ENCODE data around the gene METTL9. TPM values are rescaled to one million over a fixed set of nuclear protein-coding genes. Genes with fewer than 3 reads are reported as not detected.
A peak's percentile ranks its signal among the peaks of the same experiment; 100 is the strongest.

METTL9 gene
- total and polyA plus RNA-seq, 2 of the 13 experiments (the other 11 are each of a cell fraction or from before 2014, with no cell fraction given) = 123 to 204 TPM

- TF ChIP-seq FOXO4 (CRISPR knock-in tag; conservative IDR thresholded peaks at IDR 0.05) (0 out of 2 replicates have a peak, but pooled peaks have one; percentile 85), ZNF317 (CRISPR knock-in tag; IDR thresholded peaks at IDR 0.05) (no peak), SMAD9 (CRISPR knock-in tag; IDR thresholded peaks at IDR 0.05) (no peak), ZNF768 (CRISPR knock-in tag; IDR thresholded peaks at IDR 0.05) (no peak), NFE2L1 (CRISPR knock-in tag; IDR thresholded peaks at IDR 0.05; ENCODE audit: borderline replicate concordance) (no peak), NFYB (CRISPR knock-in tag; IDR thresholded peaks at IDR 0.05) (no peak), ZNF841 (CRISPR knock-in tag; IDR thresholded peaks at IDR 0.05; ENCODE audit: borderline replicate concordance) (no peak), MXD1 (CRISPR knock-in tag; IDR thresholded peaks at IDR 0.05) (no peak), ZNF546 (CRISPR knock-in tag; conservative IDR thresholded peaks at IDR 0.05) (no peak), SRF (IDR thresholded peaks at IDR 0.05; ENCODE audit: low read depth, low read length) (no peak)
Measured at GRCh38 chr16:21598206-21598605, 1.2 kb upstream of the METTL9 start (continued).

- Histone ChIP-seq H3K27me3 (ENCODE audit: control insufficient read depth in 1 of 2, insufficient read depth in 2 of 2, low read length in 2 of 2) (peaks cover 0 to 3% of the 10 kb centered on the region in 2 experiments; a peak in 1 of 5 replicates), H4K20me1 (ENCODE audit: insufficient read depth, low read length) (peaks cover 12% of the 10 kb centered on the region; the same call in 1 of the 2 replicates), H3K79me2 (ENCODE audit: insufficient read depth, low read length) (peaks cover 37% of the 10 kb centered on the region), H3K36me3 (replicated peaks in 1 of 2; ENCODE audit: control insufficient read depth in 1 of 2, insufficient read depth in 2 of 2, low read length in 2 of 2) (no peaks in the 10 kb centered on the region), H3K27ac (ENCODE audit: extremely low read length, insufficient read depth, low read length) (peak overlapping the region; percentile 92), H3K4me2 (ENCODE audit: low read depth, low read length) (peak overlapping the region; percentile 83), H3K9ac (ENCODE audit: insufficient read depth, low read depth, low read length) (peak overlapping the region; percentile 90), H3K4me1 (ENCODE audit: insufficient read depth, low read length) (peaks cover 55% of the 10 kb centered on the region), H3K4me3 (replicated peaks in 1 of 3; ENCODE audit: insufficient read depth in 1 of 3, low read depth in 2 of 3, low read length in 3 of 3) (peak overlapping the region; percentile 79 to 99 (median 95)), H3K9me3 (ENCODE audit: low read length) (no peaks in the 10 kb centered on the region), H2AFZ (ENCODE audit: low read length) (peak overlapping the region; percentile 85)
- no peak for DNase-seq (ENCODE audit: low spot score)
- FAIRE-seq = no peak
- peak; percentile 42 for ATAC-seq
- intact Hi-C loops (cut with micrococcal nuclease; ENCODE audit: unreplicated experiment) = no loop called here
- in situ Hi-C loops (cut with HindIII; ENCODE audit: extremely low pct_ligation_motif_present, low pct_unique_long_range_greater_than_20kb) = no loop called here
- 2% methylated on average over 13 of the region's 13 CpGs for WGBS (ENCODE audit: low lambda C conversion rate)
- CTCF ChIA-PET (ENCODE audit: low intra/inter-chr PET ratio, low total read pairs) = no interaction called here
- POLR2A ChIA-PET = no interaction called here
- TSS peak; percentile 94 for BruUV-seq (replicated peaks)
- no peak for TF ChIP-seq TGIF2 (CRISPR knock-in tag; IDR thresholded peaks at IDR 0.05)
- TF ChIP-seq TERF1 (CRISPR knock-in tag; IDR thresholded peaks at IDR 0.05) = no peak
- 0 out of 2 replicates have a peak, but pooled peaks have one; percentile 47 for TF ChIP-seq ZNF800 (CRISPR knock-in tag; IDR thresholded peaks at IDR 0.05)
- 0 out of 2 replicates have a peak, but pooled peaks have one; percentile 20 for TF ChIP-seq ZNF549 (CRISPR knock-in tag; IDR thresholded peaks at IDR 0.05)
- TF ChIP-seq POLR2AphosphoS2 (IDR thresholded peaks at IDR 0.05; ENCODE audit: low read depth, low read length) = no peak
- no peak for TF ChIP-seq HOXA5 (CRISPR knock-in tag; IDR thresholded peaks at IDR 0.05)
- peak; percentile 25; the same call in 1 of the 2 replicates for TF ChIP-seq SATB2 (CRISPR knock-in tag; IDR thresholded peaks at IDR 0.05)
- no peak for TF ChIP-seq ZBTB43 (CRISPR knock-in tag; conservative IDR thresholded peaks at IDR 0.05)
- peak; percentile 6; the same call in 1 of the 2 replicates for TF ChIP-seq ZNF670 (CRISPR knock-in tag; IDR thresholded peaks at IDR 0.05; ENCODE audit: borderline replicate concordance)
Measured at GRCh38 chr16:21598701-21599121, 666 bp upstream of the METTL9 start.

All from HepG2 (cell line).